ENCODE measurements around the gene ATP5PD. TPM values are rescaled to one million over a fixed set of nuclear protein-coding genes. Genes with fewer than 3 reads are reported as not detected.
"Not testable (repeated sequence)": the region's sequence is repeated elsewhere in the genome, so short reads cannot be mapped to it uniquely, and the experiment has no call there.

ATP5PD gene
- total and polyA plus RNA-seq, 2 donors (not counting 1 experiment from before 2014, with no cell fraction given): 92.1 to 101 TPM

DNA sequence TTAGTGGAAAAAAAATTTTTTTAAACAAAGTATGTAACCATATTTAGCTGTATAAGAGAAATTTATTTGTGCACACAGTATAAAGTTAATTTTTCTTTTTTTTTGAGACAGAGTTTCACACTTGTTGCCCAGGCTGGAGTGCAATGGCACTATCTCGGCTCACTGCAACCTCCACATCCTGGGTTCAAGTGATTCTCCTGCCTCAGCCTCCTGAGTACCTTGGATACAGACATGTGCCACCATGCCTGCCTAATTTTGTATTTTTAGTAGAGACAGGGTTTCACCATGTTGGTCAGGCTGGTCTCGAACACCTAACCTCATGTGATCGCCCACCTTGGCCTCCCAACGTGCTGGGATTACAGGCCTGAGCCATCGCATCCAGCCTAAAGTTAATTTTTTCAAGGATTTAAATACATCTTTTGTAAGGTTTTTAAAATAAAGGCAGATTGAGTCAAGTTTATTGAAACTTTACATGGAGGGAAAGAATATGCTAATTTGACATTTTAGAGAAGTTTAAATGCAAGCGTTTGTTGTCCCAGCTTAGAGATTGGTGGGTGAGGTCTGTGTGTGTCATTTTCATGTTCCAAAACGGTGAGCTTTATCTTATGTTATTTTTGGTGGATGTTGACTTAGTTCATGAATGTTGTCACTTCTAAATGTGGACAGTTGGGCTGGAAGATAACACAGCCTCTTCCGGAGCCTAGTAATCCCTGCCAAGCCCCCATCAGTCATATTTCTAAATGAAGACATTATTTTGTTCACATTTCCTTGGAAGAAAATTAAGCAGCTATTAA is 24.9 kb upstream of the ATP5PD start:
- ATAC-seq (ENCODE audit: low read depth); H4K20me1 ChIP-seq (ENCODE audit: control insufficient read depth, insufficient read depth, low read length, poor library complexity, severe bottlenecking); H3K27ac ChIP-seq (ENCODE audit: low read length in 2 of 2); H3K4me3 ChIP-seq (ENCODE audit: control extremely low read depth in 1 of 5, extremely low read depth in 1 of 5, insufficient read depth in 1 of 5, low read depth in 2 of 5, low read length in 4 of 5); H3K27me3 Mint-ChIP-seq; H2AFZ ChIP-seq (ENCODE audit: insufficient read depth, low read depth, low read length, poor library complexity, severe bottlenecking); H3K9ac ChIP-seq (ENCODE audit: low read length); H3K27ac Mint-ChIP-seq; H3K4me3 Mint-ChIP-seq; POLR2A ChIA-PET; H3K36me3 ChIP-seq (replicated peaks in 1 of 2; ENCODE audit: control extremely low read depth in 1 of 2, control insufficient read depth in 1 of 2, extremely low read depth in 1 of 2, insufficient read depth in 2 of 2, low read length in 1 of 2); DNase-seq; H3K4me2 ChIP-seq (replicated peaks; ENCODE audit: low read depth, low read length, poor library complexity, severe bottlenecking); H3K27me3 ChIP-seq (replicated peaks in 1 of 4; ENCODE audit: control extremely low read depth in 1 of 4, control insufficient read depth in 3 of 4, insufficient read depth in 4 of 4, low read length in 3 of 4); H3K4me1 ChIP-seq (ENCODE audit: control insufficient read depth in 2 of 2, insufficient read depth in 2 of 2, low read length in 2 of 2); H3K9me3 Mint-ChIP-seq (ENCODE audit: insufficient read depth); H3K9me3 ChIP-seq (ENCODE audit: control extremely low read depth in 1 of 3, control insufficient read depth in 2 of 3, insufficient read depth in 1 of 3, low read length in 2 of 3); H3K79me2 ChIP-seq (ENCODE audit: control insufficient read depth, insufficient read depth, low read length); intact Hi-C loops (cut with micrococcal nuclease); H3K4me1 Mint-ChIP-seq: not testable (repeated sequence)
- 55% methylated on average over 2 of the region's 8 CpGs for WGBS (ENCODE audit: insufficient coverage)
- CTCF ChIA-PET: interaction anchor here (1.3 to 3.4 kb wide), 3 partner anchors 11 to 131 kb away, joined by 6 to 24 read pairs (median 10); no protein-coding TSS in a partner anchor

DNA sequence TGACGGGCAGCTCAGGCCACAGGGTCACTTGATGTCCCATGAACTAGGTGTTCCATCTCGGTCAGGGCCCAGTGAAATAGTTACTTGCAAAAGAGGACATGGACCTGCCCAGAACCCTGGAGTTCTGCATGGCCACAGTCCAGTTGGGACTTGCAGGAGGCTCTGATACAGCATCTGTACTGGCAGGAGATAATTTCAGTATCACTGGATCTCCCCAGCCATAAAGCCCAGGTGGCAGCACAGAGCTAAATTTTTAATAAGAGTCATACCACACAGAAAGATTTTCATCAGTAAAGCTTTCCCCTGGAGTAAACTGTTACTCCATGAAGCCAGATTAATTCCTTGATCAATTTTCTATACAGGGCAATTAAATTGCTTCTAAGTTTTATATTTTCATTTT is 23.0 kb upstream of the ATP5PD start:
- H3K4me1 ChIP-seq (ENCODE audit: control insufficient read depth in 2 of 2, insufficient read depth in 2 of 2, low read length in 2 of 2): no peaks in the 10 kb centered on the region
- 92% methylated on average over 2 of the region's 2 CpGs for WGBS (ENCODE audit: insufficient coverage)
- H3K36me3 ChIP-seq (replicated peaks in 1 of 2; ENCODE audit: control extremely low read depth in 1 of 2, control insufficient read depth in 1 of 2, extremely low read depth in 1 of 2, insufficient read depth in 2 of 2, low read length in 1 of 2): peaks cover 0 to 9% of the 10 kb centered on the region in 2 experiments
- TF ChIP-seq, protein P1, sequence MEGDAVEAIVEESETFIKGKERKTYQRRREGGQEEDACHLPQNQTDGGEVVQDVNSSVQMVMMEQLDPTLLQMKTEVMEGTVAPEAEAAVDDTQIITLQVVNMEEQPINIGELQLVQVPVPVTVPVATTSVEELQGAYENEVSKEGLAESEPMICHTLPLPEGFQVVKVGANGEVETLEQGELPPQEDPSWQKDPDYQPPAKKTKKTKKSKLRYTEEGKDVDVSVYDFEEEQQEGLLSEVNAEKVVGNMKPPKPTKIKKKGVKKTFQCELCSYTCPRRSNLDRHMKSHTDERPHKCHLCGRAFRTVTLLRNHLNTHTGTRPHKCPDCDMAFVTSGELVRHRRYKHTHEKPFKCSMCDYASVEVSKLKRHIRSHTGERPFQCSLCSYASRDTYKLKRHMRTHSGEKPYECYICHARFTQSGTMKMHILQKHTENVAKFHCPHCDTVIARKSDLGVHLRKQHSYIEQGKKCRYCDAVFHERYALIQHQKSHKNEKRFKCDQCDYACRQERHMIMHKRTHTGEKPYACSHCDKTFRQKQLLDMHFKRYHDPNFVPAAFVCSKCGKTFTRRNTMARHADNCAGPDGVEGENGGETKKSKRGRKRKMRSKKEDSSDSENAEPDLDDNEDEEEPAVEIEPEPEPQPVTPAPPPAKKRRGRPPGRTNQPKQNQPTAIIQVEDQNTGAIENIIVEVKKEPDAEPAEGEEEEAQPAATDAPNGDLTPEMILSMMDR (IDR thresholded peaks at IDR 0.05): no peak
- TF ChIP-seq EZH2 (IDR thresholded peaks at IDR 0.05; ENCODE audit: borderline replicate concordance, insufficient read depth, low read depth, low read length, poor library complexity, severe bottlenecking): no peak
- no peaks in the 10 kb centered on the region for H3K27me3 ChIP-seq (replicated peaks in 1 of 4; ENCODE audit: control extremely low read depth in 1 of 4, control insufficient read depth in 3 of 4, insufficient read depth in 4 of 4, low read length in 3 of 4)
- no peak overlapping the region for H3K9ac ChIP-seq (ENCODE audit: low read length)
- Mint-ChIP-seq H3K27ac (no peak overlapping the region), H3K27me3 (no peaks in the 10 kb centered on the region), H3K4me3 (no peak overlapping the region), H3K4me1 (no peaks in the 10 kb centered on the region), H3K9me3 (ENCODE audit: insufficient read depth) (no peaks in the 10 kb centered on the region)
- no peak overlapping the region for H3K27ac ChIP-seq (ENCODE audit: low read length in 2 of 2)
- H3K4me3 ChIP-seq (ENCODE audit: control extremely low read depth in 1 of 5, extremely low read depth in 1 of 5, insufficient read depth in 1 of 5, low read depth in 2 of 5, low read length in 4 of 5): no peak overlapping the region
- H3K4me2 ChIP-seq (replicated peaks; ENCODE audit: low read depth, low read length, poor library complexity, severe bottlenecking): no peak overlapping the region
- H3K9me3 ChIP-seq (ENCODE audit: control extremely low read depth in 1 of 3, control insufficient read depth in 2 of 3, insufficient read depth in 1 of 3, low read length in 2 of 3): no peaks in the 10 kb centered on the region
- no peak overlapping the region for H2AFZ ChIP-seq (ENCODE audit: insufficient read depth, low read depth, low read length, poor library complexity, severe bottlenecking)
- ChIA-PET POLR2A (interaction anchor here (0.7 kb wide), 2 partner anchors 92 to 374 kb away, joined by 3 to 8 read pairs; no protein-coding TSS in a partner anchor), CTCF (interaction anchor here (0.8 to 3.4 kb wide), 11 partner anchors 9 to 201 kb away, joined by 3 to 24 read pairs (median 5); partner anchors contain the start of gene MIF4GD)
- H3K79me2 ChIP-seq (ENCODE audit: control insufficient read depth, insufficient read depth, low read length): no peaks in the 10 kb centered on the region
- ATAC-seq (ENCODE audit: low read depth) (no peak), DNase-seq (no peak)
- intact Hi-C loops (cut with micrococcal nuclease): no loop called here
- H4K20me1 ChIP-seq (ENCODE audit: control insufficient read depth, insufficient read depth, low read length, poor library complexity, severe bottlenecking): no peaks in the 10 kb centered on the region

All from B cell (primary cell).